Karpas-422 (cell line): Measurements from ENCODE around the gene SMIM38. TPM values are rescaled to one million over a fixed set of nuclear protein-coding genes. Genes with fewer than 3 reads are reported as not detected.
"Not testable (repeated sequence)": the region's sequence is repeated elsewhere in the genome, so short reads cannot be mapped to it uniquely, and the experiment has no call there.

Experiments
- DNase-seq: peaks from one replicate; pipeline ENCODE4 v3.0.0-alpha.2; 2015
- H2AFZ ChIP-seq: fragments of 200-600 bp; sonication (generic); 2 replicates; pipeline ENCODE4 v1.6.1; 2014; ENCODE audit warnings: antibody characterized with exemption, low read length, mixed read lengths
- H3K27ac ChIP-seq: fragments of 200-600 bp; sonication (generic); 2 replicates; pipeline ENCODE4 v1.5.1; 2014; ENCODE audit warnings: mild to moderate bottlenecking, low read length, moderate library complexity
- H3K27me3 ChIP-seq: fragments of 200-600 bp; sonication (generic); 2 replicates; pipeline ENCODE4 v1.6.1; 2014; ENCODE audit warnings: low read length, mixed read lengths
- H3K36me3 ChIP-seq: fragments of 200-600 bp; sonication (generic); 2 replicates; pipeline ENCODE4 v1.6.1; 2014; ENCODE audit warnings: low read length, mixed read lengths; ENCODE audit not compliant: insufficient read depth
- H3K4me1 ChIP-seq: fragments of 200-600 bp; sonication (generic); 2 replicates; pipeline ENCODE4 v1.6.1; 2014; ENCODE audit warnings: mild to moderate bottlenecking, low read length, mixed read lengths
- H3K4me2 ChIP-seq: fragments of 200-600 bp; sonication (generic); 2 replicates; pipeline ENCODE4 v1.6.1; 2014; ENCODE audit warnings: low read length, low read depth, mild to moderate bottlenecking; ENCODE audit not compliant: poor library complexity, severe bottlenecking
- H3K4me3 ChIP-seq: fragments of 200-600 bp; sonication (generic); 2 replicates; pipeline ENCODE4 v1.5.1; 2014; ENCODE audit warnings: mild to moderate bottlenecking, antibody characterized with exemption, low read length, mixed read lengths
- H3K79me2 ChIP-seq: fragments of 200-600 bp; sonication (generic); 2 replicates; pipeline ENCODE4 v1.6.1; 2014; ENCODE audit warnings: mild to moderate bottlenecking, low read length, mixed read lengths
- H3K9ac ChIP-seq: fragments of 200-600 bp; sonication (generic); 2 replicates; pipeline ENCODE4 v1.6.0; 2014; ENCODE audit warnings: low read length
- H3K9me2 ChIP-seq: fragments of 200-600 bp; sonication (generic), shearing (Covaris generic); replicated peaks from 2 replicates; pipeline ENCODE4 v1.6.0; 2014; ENCODE audit warnings: mild to moderate bottlenecking, low read length, moderate library complexity; ENCODE audit not compliant: insufficient read depth
- H3K9me3 ChIP-seq: fragments of 300-700, 200-600 bp; sonication (generic); 2 replicates; pipeline ENCODE4 v1.6.1; 2014; ENCODE audit warnings: low read length, mixed read lengths
- H4K20me1 ChIP-seq: fragments of 200-600 bp; sonication (generic); 2 replicates; pipeline ENCODE4 v1.6.1; 2014; ENCODE audit warnings: mild to moderate bottlenecking, antibody characterized with exemption, low read length, low read depth; ENCODE audit not compliant: insufficient read depth
- total RNA-seq: library from RNA; depleted of rRNA; stranded (reverse); fragments of >200 nt; shearing (Covaris generic); gene quantifications from 2 replicates; pipeline ENCODE4 v1.2.3, GENCODE V29; 2014; ENCODE audit warnings: low replicate concordance

SMIM38 gene
- total RNA-seq, 1 experiment from 2014 or later, result not detected

DNA sequence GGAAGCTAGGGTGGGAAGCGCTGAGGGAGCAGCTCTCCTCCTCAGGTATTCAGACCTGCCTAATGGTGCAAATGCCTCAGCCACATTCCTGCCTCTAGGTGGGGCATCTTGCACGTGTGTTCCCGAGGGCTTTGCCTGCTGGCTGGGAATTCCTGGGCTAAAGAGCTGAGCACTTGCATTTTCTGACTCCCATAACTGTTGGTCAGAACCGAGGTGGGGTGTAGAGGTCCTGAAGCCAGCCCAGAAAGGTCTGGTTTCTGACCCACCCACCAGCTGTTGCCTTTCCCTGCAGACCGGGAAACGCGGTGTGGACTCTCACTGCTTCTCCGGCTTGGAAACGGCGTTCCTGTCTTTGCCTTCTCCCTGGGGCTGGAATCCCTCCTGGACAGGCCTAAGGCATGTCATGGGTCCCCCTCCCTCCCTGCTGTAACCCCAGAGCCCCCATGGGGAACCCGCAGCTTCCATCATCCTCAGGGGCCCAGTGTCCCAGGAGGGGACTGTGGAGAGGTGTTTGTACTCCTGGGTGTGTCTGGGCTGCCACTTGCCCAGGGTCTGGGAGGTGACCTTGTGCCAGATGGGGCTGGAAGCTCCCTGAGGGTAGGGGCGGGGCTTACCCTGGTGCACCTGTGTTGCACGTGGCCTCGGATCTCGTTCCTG lies 24.0 kb upstream of the SMIM38 start:
- Histone ChIP-seq H3K36me3 (no peaks in the 10 kb centered on the region), H4K20me1 (no peaks in the 10 kb centered on the region), H3K27me3 (no peaks in the 10 kb centered on the region), H3K9me3 (no peaks in the 10 kb centered on the region), H3K9ac (no peak overlapping the region), H3K27ac (no peak overlapping the region), H3K79me2 (no peaks in the 10 kb centered on the region), H3K4me3 (no peak overlapping the region), H3K4me2 (no peak overlapping the region), H2AFZ (no peak overlapping the region), H3K9me2 (no peaks in the 10 kb centered on the region), H3K4me1 (no peaks in the 10 kb centered on the region)
- DNase-seq, result no peak

DNA sequence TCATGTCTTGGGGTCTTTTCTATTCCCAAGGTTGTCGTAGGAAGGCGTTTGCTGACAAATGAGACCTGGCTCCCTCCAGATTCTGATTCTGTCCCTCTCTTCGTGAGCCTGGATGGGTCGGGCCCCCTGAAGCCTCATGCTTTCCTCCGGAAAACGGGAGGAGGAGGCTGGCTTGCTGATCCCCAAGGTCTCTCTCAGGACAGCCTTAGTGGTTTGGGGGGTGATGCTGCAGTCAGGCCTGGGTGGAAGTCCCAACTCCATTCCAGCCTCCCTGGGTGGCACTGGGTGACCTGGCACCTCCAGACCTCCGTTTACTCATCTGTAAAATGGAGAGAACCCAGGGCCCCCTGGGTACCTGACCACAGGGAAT lies 23.4 kb upstream of the SMIM38 start:
- Histone ChIP-seq H3K36me3 (no peaks in the 10 kb centered on the region), H3K4me1 (no peaks in the 10 kb centered on the region), H3K79me2 (no peaks in the 10 kb centered on the region), H3K9ac (no peak overlapping the region), H3K9me3 (no peaks in the 10 kb centered on the region), H3K4me2 (no peak overlapping the region), H3K9me2 (no peaks in the 10 kb centered on the region), H3K4me3 (no peak overlapping the region), H3K27ac (no peak overlapping the region), H3K27me3 (no peaks in the 10 kb centered on the region), H2AFZ (no peak overlapping the region), H4K20me1 (no peaks in the 10 kb centered on the region)
- no peak for DNase-seq

DNA sequence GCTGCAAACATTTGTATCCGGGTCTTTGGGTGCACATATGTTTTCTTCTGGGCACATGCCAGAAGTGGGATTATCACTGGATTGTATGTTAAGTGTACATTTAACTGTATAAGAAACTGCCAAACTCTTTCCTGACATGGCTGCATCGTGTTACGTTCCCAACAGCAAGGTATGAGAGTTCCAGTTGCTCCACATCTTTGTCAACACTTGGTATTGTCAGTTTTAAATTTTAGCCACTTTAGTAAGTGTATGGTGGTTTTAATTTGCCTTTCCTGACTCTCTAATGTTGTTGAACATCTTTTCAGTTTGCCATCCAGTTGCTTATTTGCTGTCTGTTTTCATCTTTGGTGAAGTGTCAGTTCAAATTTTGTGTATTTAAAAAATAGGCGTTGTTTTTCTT lies 22.5 kb upstream of the SMIM38 start:
- Histone ChIP-seq H3K4me3 (no peak overlapping the region), H3K9ac (no peak overlapping the region), H3K27me3 (no peaks in the 10 kb centered on the region), H2AFZ (no peak overlapping the region), H3K4me1 (no peaks in the 10 kb centered on the region), H3K9me2 (no peaks in the 10 kb centered on the region), H3K4me2 (no peak overlapping the region), H3K36me3 (no peaks in the 10 kb centered on the region), H3K27ac (no peak overlapping the region), H3K9me3 (no peaks in the 10 kb centered on the region), H4K20me1 (no peaks in the 10 kb centered on the region), H3K79me2 (no peaks in the 10 kb centered on the region)
- DNase-seq, result no peak

DNA sequence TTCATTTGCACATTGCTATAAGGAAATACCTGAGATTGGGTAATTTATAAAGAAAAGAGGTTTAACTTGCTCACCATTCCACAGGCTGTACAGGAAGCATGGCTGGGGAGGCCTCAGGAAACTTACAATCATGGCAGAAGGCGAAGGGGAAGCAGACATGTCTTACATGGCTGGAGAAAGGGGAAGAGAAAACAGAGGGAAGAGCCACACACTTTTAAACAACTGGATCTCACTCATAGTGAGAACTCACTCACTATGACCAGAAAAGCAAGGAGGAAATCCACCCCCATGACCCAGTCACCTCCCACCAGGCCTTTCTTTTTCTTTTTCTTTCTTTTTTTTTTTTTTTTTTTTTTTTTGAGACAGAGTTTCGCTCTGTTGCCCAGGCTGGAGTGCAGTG lies 21.6 kb upstream of the SMIM38 start:
- not testable (repeated sequence) for H3K4me2 ChIP-seq, H3K36me3 ChIP-seq, H3K27me3 ChIP-seq, H3K79me2 ChIP-seq, H3K9me3 ChIP-seq, DNase-seq, H2AFZ ChIP-seq, H4K20me1 ChIP-seq, H3K4me3 ChIP-seq, H3K9ac ChIP-seq, H3K27ac ChIP-seq, H3K9me2 ChIP-seq, H3K4me1 ChIP-seq

DNA sequence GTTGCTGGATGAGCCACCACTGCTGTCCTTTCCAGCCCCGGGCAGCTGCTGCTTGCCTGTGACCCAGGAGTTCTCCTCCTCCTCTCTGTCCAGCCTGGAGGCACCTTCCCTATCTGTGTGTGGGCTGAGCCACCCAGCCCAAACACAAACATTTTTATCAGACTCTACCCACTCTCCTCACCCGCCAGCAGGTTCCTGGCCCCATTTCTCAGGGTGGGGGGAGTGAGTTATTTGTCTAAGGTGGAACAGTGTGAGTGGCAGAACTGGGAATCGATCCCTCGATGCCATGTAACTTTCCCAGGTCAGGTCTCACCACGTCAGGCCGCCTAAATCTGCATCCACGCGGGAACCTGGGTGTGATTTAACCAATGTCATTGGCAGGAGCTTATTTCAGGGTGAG lies 20.8 kb upstream of the SMIM38 start:
- H3K36me3 ChIP-seq, result no peaks in the 10 kb centered on the region
- no peak for DNase-seq
- no peaks in the 10 kb centered on the region for H3K9me3 ChIP-seq
- no peaks in the 10 kb centered on the region for H4K20me1 ChIP-seq
- H3K4me1 ChIP-seq, result no peaks in the 10 kb centered on the region
- no peak overlapping the region for H3K4me2 ChIP-seq
- H3K27ac ChIP-seq, result no peak overlapping the region
- H3K79me2 ChIP-seq, result no peaks in the 10 kb centered on the region
- H3K27me3 ChIP-seq, result no peaks in the 10 kb centered on the region
- H3K4me3 ChIP-seq, result no peak overlapping the region
- no peak overlapping the region for H3K9ac ChIP-seq
- no peaks in the 10 kb centered on the region for H3K9me2 ChIP-seq
- H2AFZ ChIP-seq, result no peak overlapping the region

DNA sequence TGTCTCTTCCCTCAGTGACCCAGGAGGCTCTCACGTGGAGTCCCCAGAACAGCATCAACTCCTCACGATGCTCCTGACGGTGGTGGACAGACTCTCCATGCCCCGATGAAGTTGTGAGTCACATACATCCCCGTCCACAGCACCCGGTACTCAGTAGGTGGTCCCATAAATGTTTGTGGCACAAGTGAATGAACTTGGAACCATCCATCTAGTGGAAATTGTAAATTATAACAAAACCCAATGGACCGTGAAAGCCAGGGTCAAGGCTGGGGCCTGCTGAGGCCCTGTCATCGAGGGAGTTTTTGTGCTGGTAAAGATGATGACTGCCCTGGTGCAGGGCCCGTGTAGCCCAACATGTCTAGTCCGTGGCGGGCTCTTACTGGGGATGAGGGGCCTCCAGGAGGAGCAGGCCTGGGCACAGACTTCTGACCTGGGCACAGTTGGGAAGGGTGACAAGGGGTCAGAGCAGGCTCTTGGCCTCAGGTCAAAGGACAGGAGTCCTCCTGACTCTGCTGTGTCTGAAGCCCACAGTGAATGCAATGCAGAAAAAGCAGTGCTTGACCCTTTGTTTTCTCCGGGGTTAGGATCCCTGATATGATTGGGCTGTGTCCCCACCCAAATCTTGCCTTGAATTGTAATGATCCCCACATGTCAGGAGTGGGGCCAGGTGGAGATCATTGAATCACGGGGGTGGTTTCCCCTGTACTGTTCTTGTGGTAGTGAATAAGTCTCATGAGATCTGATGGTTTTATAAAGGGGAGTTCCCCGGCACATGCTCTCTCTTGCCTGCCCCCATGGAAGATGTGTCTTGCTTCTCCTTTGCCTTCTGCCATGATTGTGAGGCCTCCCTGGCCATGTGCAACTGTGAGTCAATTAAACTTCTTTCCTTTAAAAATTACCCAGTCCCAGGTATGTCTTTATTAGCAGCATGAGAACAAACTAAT lies 20.0 kb upstream of the SMIM38 start:
- no peaks in the 10 kb centered on the region for H3K27me3 ChIP-seq
- no peaks in the 10 kb centered on the region for H3K9me2 ChIP-seq
- no peaks in the 10 kb centered on the region for H3K4me1 ChIP-seq
- no peak overlapping the region for H3K4me2 ChIP-seq
- H4K20me1 ChIP-seq, result no peaks in the 10 kb centered on the region
- H3K9ac ChIP-seq, result no peak overlapping the region
- no peak overlapping the region for H2AFZ ChIP-seq
- H3K36me3 ChIP-seq, result no peaks in the 10 kb centered on the region
- no peaks in the 10 kb centered on the region for H3K79me2 ChIP-seq
- H3K9me3 ChIP-seq, result no peaks in the 10 kb centered on the region
- DNase-seq, result no peak
- no peak overlapping the region for H3K27ac ChIP-seq
- H3K4me3 ChIP-seq, result no peak overlapping the region

DNA sequence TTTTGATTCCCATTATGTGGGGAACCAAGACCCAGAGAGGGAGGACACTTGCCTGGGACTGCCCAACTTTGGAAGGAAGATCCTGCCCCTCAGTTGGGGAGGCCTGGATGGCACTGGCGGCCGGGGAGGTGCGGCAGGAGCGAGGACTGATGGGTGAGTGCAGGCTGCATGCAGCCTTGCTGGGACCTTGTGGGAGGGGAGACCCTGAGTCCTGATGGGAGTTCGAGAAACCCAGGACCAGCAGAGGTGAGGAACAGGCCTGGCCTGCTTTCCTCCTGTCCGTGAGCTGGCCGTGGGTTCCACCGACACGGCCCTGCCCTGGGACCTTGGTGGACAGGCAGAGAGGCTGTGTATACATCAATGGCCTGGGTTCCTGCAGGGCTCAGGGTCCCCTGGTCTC lies 19.3 kb upstream of the SMIM38 start:
- Histone ChIP-seq H4K20me1 (no peaks in the 10 kb centered on the region), H3K36me3 (no peaks in the 10 kb centered on the region), H3K27me3 (no peaks in the 10 kb centered on the region), H3K4me3 (no peak overlapping the region), H3K4me2 (no peak overlapping the region), H3K9me3 (no peaks in the 10 kb centered on the region), H3K9me2 (no peaks in the 10 kb centered on the region), H3K79me2 (no peaks in the 10 kb centered on the region), H3K4me1 (no peaks in the 10 kb centered on the region), H3K27ac (no peak overlapping the region), H3K9ac (no peak overlapping the region), H2AFZ (no peak overlapping the region)
- DNase-seq, result no peak

DNA sequence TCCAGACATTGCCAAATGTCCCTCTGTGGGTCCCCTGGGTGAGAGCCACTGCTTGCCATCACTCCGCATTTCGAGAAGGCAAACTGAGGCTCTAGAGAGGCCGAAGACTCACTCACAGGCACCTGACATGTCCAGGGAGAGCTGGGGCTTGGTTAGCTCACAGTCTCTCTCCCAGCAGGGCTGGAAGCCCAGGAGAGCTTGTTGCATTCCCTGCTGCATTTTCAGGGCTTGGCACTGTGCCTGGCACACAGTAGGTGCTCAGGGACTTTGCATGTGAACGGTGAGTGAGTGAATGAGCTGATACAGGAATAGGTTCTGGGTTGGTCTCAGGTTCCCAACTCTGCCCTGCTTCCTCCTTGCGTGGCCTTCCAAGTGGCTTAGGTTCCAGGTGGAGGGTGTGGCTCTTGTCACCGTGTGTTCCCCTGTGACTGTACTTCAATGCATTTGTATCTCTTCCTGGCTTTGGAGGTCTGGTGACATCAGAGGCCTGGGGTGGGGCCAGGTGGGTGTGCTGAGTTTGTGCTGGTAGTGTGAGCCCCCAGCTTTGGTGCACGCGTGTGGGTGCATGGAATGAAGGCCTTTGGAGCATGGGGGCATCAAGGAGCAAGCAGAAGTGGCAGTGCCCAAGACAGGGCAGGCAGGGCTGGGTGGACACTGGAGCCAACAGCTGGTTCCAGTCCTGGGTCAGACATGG lies 18.4 kb upstream of the SMIM38 start:
- Histone ChIP-seq H2AFZ (no peak overlapping the region), H3K9ac (no peak overlapping the region), H3K4me1 (no peaks in the 10 kb centered on the region), H3K4me3 (no peak overlapping the region), H4K20me1 (no peaks in the 10 kb centered on the region), H3K27ac (no peak overlapping the region), H3K79me2 (no peaks in the 10 kb centered on the region), H3K36me3 (no peaks in the 10 kb centered on the region), H3K27me3 (no peaks in the 10 kb centered on the region), H3K9me3 (no peaks in the 10 kb centered on the region), H3K4me2 (no peak overlapping the region), H3K9me2 (no peaks in the 10 kb centered on the region)
- DNase-seq, result no peak
